K562 (cell line): ENCODE data around the gene SH3BGR. TPM values are rescaled to one million over a fixed set of nuclear protein-coding genes. Genes with fewer than 3 reads are reported as not detected.
A peak's percentile ranks its signal among the peaks of the same experiment; 100 is the strongest.

Experiments used
- ATAC-seq: fragments of 200-7000 bp; cut with Tn5 transposase; 3 replicates; pipeline ENCODE4 v1.9.1; 2020; ENCODE audit warnings: moderate library complexity
- BruUV-seq: library from RNA; stranded (reverse); fragments of 400-500 nt; replicated peaks from 2 replicates; lab custom pipeline; 2021; lab: Mats Ljungman, UMichigan
- CTCF ChIA-PET: fragments of 300-600 bp; formaldehyde crosslinking; extraction: SDS; loops from one replicate; lab custom pipeline; 2021; ENCODE audit warnings: low intra/inter-chr PET ratio; lab: Yijun Ruan, JAX
- POLR2A ChIA-PET: fragments of 300-600, 350-650 bp; sonication (Branson Sonifier 250); formaldehyde crosslinking; extraction: SDS; loops from one replicate; lab custom pipeline; 2021; ENCODE audit warnings: antibody characterized with exemption, inconsistent platforms; lab: Yijun Ruan, JAX
- DNase-seq, 4 experiments: peaks; one replicate each; pipeline versions ENCODE4 v3.0.0 to v3.0.0-alpha.2; 2011 to 2018; ENCODE audit warnings: low spot score in 3 of 4, mixed read lengths in 3 of 4; ENCODE audit errors: extremely low read depth in 1 of 4
- FAIRE-seq: peaks from 2 replicates; lab custom pipeline; 2011; peaks lifted over from hg19 to GRCh38; lab: Jason Lieb, UNC
- H2AFZ ChIP-seq: 2 replicates; pipeline ENCODE4 v1.6.0; 2011; ENCODE audit warnings: low read depth, low read length, control low read depth, inconsistent platforms
- H3K27ac ChIP-seq: fragments of 200-600 bp; 3 replicates; pipeline ENCODE4 v1.8.0; 2011; ENCODE audit warnings: low read depth, mild to moderate bottlenecking, control low read depth, inconsistent platforms, low read length, moderate library complexity, mixed read lengths; ENCODE audit errors: extremely low read depth
- H3K27me3 ChIP-seq, 2 experiments: fragments of 300-600 bp in 1 of 2; 2 replicates in 1 of 2; 3 replicates in 1 of 2; pipeline versions ENCODE4 v1.6.0 to v1.8.0; 2011; ENCODE audit warnings: inconsistent platforms in 2 of 2, low read length in 2 of 2, mild to moderate bottlenecking in 1 of 2, mixed read lengths in 1 of 2, moderate library complexity in 1 of 2; ENCODE audit not compliant: control insufficient read depth in 2 of 2, insufficient read depth in 2 of 2
- H3K36me3 ChIP-seq: fragments of 300-600 bp; 3 replicates; pipeline ENCODE4 v1.8.0; 2011; ENCODE audit warnings: mild to moderate bottlenecking, low read length, inconsistent platforms; ENCODE audit not compliant: control insufficient read depth, insufficient read depth
- H3K4me1 ChIP-seq, 2 experiments: fragments of 200-600 bp in 1 of 2; replicated peaks in 1 of 2; 2 replicates in 1 of 2; 3 replicates in 1 of 2; pipeline versions ENCODE4 v1.5.1 to v1.8.0; 2011; ENCODE audit warnings: inconsistent platforms in 2 of 2, low read length in 2 of 2, mild to moderate bottlenecking in 1 of 2, mixed read lengths in 1 of 2, moderate library complexity in 1 of 2; ENCODE audit not compliant: control insufficient read depth in 2 of 2, insufficient read depth in 2 of 2
- H3K4me2 ChIP-seq: 2 replicates; pipeline ENCODE4 v1.6.1; 2011; ENCODE audit warnings: low read length, control low read depth, inconsistent platforms, mixed read lengths; ENCODE audit not compliant: insufficient read depth
- H3K4me3 ChIP-seq: fragments of 200-600 bp; sonication (generic), shearing (Covaris generic); 2 replicates; pipeline ENCODE4 v1.5.1; 2016; ENCODE audit warnings: control low read depth, inconsistent platforms
- H3K79me2 ChIP-seq: fragments of 200-600 bp; 3 replicates; pipeline ENCODE4 v1.8.0; 2011; ENCODE audit warnings: low read length, inconsistent platforms; ENCODE audit not compliant: control insufficient read depth, insufficient read depth
- H3K9ac ChIP-seq, 2 experiments: 2 replicates each; pipeline versions ENCODE4 v1.6.0 to v1.6.1; 2011; ENCODE audit warnings: low read depth in 2 of 2, low read length in 2 of 2, control low read depth in 1 of 2, inconsistent platforms in 1 of 2, mild to moderate bottlenecking in 1 of 2, mixed read lengths in 1 of 2; ENCODE audit not compliant: insufficient read depth in 1 of 2
- H3K9me1 ChIP-seq: one replicate; pipeline ENCODE4 v1.6.0; 2011; ENCODE audit warnings: inconsistent platforms, mild to moderate bottlenecking, low read length, moderate library complexity; ENCODE audit not compliant: control insufficient read depth, insufficient read depth
- H3K9me3 ChIP-seq: replicated peaks from 2 replicates; pipeline ENCODE4 v1.5.1; 2011; ENCODE audit warnings: low read depth, low read length, inconsistent platforms; ENCODE audit not compliant: control insufficient read depth, insufficient read depth
- H4K20me1 ChIP-seq: replicated peaks from 2 replicates; pipeline ENCODE4 v1.6.1; 2011; ENCODE audit warnings: low read length, inconsistent platforms, mixed read lengths; ENCODE audit not compliant: control insufficient read depth, insufficient read depth
- CTCF ChIP-seq, 3 experiments: IDR thresholded peaks in 2 of 3; conservative IDR thresholded peaks in 1 of 3; 2 replicates each; pipeline ENCODE4 v1.5.1; 2011 to 2012; ENCODE audit warnings: low read length in 3 of 3, mild to moderate bottlenecking in 3 of 3, control low read depth in 2 of 3, improper control_type of control experiment in 1 of 3, inconsistent platforms in 1 of 3, low read depth in 1 of 3, mixed read lengths in 1 of 3, moderate library complexity in 1 of 3; ENCODE audit not compliant: insufficient read depth in 2 of 3
- CUX1 ChIP-seq: fragments of 200-800 bp; sonication (Bioruptor generic); IDR thresholded peaks from 2 replicates; pipeline ENCODE4 v1.6.1; 2016; ENCODE audit warnings: missing genetic modification characterization, missing compliant biosample characterization
- DLX4 ChIP-seq: fragments of 250-450 bp; sonication (Bioruptor Pico); IDR thresholded peaks from 2 replicates; pipeline ENCODE4 v1.6.1; 2021; ENCODE audit warnings: mild to moderate bottlenecking
- WGBS: fragments of 100-300 bp; shearing (Covaris generic); methylation state at CpG from one replicate; pipeline ENCODE4 v1.1.6; 2016; ENCODE audit warnings: low coverage, mixed read lengths; ENCODE audit not compliant: insufficient coverage; ENCODE audit errors: missing lambda C conversion rate; 5-methylcytosine and 5-hydroxymethylcytosine counted together
- in situ Hi-C: fragments of 300-500 bp; cut with MboI; formaldehyde crosslinking; loops from 4 replicates; pipeline ENCODE4 v1.15.0; 2018; ENCODE audit warnings: inconsistent platforms, mixed read lengths
- intact Hi-C: fragments of 100-400 bp; cut with micrococcal nuclease; formaldehyde crosslinking; loops from 2 replicates; pipeline ENCODE4 v1.14.2; 2022
- polyA plus RNA-seq, 8 experiments: library from polyadenylated mRNA; depleted of rRNA in 4 of 8; stranded (reverse) in 5 of 8; unstranded in 3 of 8; fragments of >200 nt; fragmentation: Nextera tagmentation in 2 of 8; fragmentation: Illumina TruSeq in 1 of 8; extraction: Ambion mirVana in 2 of 8; extraction: Trizol in 1 of 8; gene quantifications; 2 replicates each; pipeline versions ENCODE4 v1.2.1 to v1.2.3, GENCODE V29; 2011 to 2014; ENCODE audit warnings: inconsistent platforms in 1 of 8, missing spikeins in 1 of 8
- total RNA-seq, 7 experiments: library from RNA; depleted of rRNA in 6 of 7; stranded (reverse); fragments of >200 nt in 6 of 7; fragmentation: Illumina TruSeq in 2 of 7; extraction: Trizol in 2 of 7; gene quantifications; 2 replicates each; pipeline versions ENCODE4 v1.2.1 to v1.2.3, GENCODE V29; 2011 to 2021; ENCODE audit warnings: low replicate concordance in 1 of 7

The SH3BGR gene
- total and polyA plus RNA-seq, 9 of the 15 experiments (the other 6 are each of a cell fraction or from before 2014, with no cell fraction given): 6.6 to 42.9 (median 25.6) TPM

DNA sequence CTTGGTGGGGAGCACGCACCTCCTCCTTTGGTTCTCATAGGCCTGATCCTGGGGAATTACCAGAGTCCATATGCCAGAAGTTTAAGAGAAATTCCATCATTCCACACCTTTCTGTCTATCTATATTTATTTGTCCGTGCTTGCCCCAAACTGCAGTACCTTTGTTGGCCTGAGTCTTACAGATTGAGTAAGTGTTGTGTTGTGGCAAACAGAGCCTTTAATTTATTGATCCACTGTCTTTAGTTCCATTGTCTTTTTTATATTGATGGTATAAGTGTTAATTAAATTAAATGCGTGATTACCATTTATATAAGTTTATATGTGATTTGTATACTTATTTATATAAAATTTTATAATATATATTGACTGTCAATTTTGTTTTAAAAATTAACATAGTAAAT is 4.9 kb downstream of the SH3BGR start:
- in situ Hi-C loops (no loop called here), intact Hi-C loops (no loop called here)
- Histone ChIP-seq H4K20me1 (no peaks in the 10 kb centered on the region), H3K79me2 (no peaks in the 10 kb centered on the region), H3K9me3 (no peaks in the 10 kb centered on the region), H3K27ac (no peak overlapping the region), H2AFZ (no peak overlapping the region), H3K4me2 (no peak overlapping the region), H3K9me1 (no peaks in the 10 kb centered on the region), H3K4me3 (no peak overlapping the region), H3K9ac (no peak overlapping the region), H3K27me3 (no peaks in the 10 kb centered on the region), H3K36me3 (no peaks in the 10 kb centered on the region), H3K4me1 (peaks cover 6 to 12% of the 10 kb centered on the region in 2 experiments; a peak in 4 of 5 replicates)
- POLR2A ChIA-PET: interaction anchor here (0.6 kb wide), 1 partner anchor 110 kb away, joined by 3 read pairs; no protein-coding TSS in a partner anchor
- no peak for TF ChIP-seq DLX4
- peak; percentile 11 to 27 (median 14); a peak in 2 of 6 replicates for TF ChIP-seq CTCF (IDR thresholded peaks at IDR 0.05 in 2 of 3, conservative IDR thresholded peaks at IDR 0.05 in 1 of 3; ENCODE audit: insufficient read depth in 2 of 3, low read depth in 1 of 3, low read length in 3 of 3)
- peak; percentile 51; the same call in 1 of the 2 replicates for TF ChIP-seq CUX1
- WGBS: 42% methylated on average over 3 of the region's 3 CpGs
- ATAC-seq (no peak), FAIRE-seq (no peak), DNase-seq (no peak)
- CTCF ChIA-PET: no interaction called here
- BruUV-seq: no TSS peak
